LoVo (cell line): Measurements from ENCODE around the gene SLC45A2.
"Not testable (repeated sequence)": the region's sequence is repeated elsewhere in the genome, so short reads cannot be mapped to it uniquely, and the experiment has no call there.

Source experiments
- DNase-seq: peaks from one replicate; pipeline ENCODE4 v3.0.0-alpha.2; 2016; ENCODE audit warnings: low spot score

SLC45A2 gene

DNA sequence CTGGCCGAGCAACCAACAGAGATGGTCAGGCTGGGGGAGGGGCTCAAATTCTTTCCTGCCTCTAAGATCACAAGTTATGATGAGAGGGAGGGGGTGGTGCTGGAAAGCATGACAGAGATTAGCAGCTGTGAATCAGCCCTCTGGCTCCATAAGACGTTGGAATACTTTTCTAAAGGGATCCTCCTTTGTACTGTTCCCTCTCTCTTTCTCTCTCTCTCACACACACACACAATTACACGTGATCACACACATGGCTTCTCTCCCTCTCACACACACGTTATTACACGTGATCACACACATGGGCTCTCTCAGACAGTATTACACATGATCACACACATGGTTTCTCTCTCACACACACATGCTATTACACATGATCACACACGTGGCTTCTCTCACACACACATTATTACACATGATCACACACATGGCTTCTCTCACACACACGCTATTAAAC is at the start of gene SLC45A2:
TSS of gene SLC45A2 (minus strand) at position 23 of the 454 bp plus-strand sequence. CDS start 110 bp downstream, outside the sequence.
- no peak for DNase-seq

DNA sequence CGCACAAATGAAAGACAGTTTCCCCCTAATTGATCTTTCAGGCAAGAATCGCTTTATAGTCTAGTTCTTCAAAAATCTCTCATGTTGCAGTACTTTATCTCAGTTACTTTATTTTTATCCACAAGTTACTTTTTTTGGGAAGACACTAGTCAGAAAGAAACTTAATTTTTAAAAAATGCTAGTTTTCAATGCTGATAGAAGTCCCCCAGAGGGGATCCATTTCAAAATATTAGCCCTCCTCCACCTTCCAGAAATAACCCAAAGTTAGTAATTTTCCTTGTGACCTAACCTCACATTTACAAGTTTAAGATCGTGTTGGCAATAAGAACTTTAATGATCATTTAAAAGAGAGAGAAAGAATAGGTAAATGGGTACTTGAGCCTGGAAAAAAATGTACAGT is 47.5 kb upstream of the SLC45A2 start:
- DNase-seq: no peak

- no peak for DNase-seq
Observed at GRCh38 chr5:34031117-34031516, 46.6 kb upstream of the SLC45A2 start.

- DNase-seq: not testable (repeated sequence)
Observed at GRCh38 chr5:34030585-34030984, 46.1 kb upstream of the SLC45A2 start.

DNA sequence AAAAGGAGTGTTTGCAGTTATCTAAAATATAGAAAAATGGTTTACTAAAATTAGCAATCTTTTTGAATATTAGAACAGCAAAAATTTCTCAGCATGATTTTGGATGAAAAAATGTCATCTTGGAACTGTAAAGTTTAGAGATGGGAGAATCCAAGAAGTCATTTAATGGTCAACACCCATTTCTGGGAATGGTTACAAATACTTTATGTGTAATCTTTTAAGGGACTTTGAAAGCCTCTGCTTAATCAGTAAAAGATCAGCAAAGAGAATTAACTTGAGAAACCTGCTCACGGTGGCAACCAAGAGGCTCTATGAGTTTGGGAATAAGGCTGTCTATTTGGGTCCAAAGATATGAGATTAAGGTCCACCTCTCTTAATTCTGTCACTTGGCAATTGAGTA is 45.6 kb upstream of the SLC45A2 start:
- DNase-seq: no peak

GRCh38 chr5:34028349-34028748 is 43.9 kb upstream of the SLC45A2 start:
- no peak for DNase-seq

GRCh38 chr5:34026089-34026761 is 41.7 kb upstream of the SLC45A2 start:
- no peak for DNase-seq

DNA sequence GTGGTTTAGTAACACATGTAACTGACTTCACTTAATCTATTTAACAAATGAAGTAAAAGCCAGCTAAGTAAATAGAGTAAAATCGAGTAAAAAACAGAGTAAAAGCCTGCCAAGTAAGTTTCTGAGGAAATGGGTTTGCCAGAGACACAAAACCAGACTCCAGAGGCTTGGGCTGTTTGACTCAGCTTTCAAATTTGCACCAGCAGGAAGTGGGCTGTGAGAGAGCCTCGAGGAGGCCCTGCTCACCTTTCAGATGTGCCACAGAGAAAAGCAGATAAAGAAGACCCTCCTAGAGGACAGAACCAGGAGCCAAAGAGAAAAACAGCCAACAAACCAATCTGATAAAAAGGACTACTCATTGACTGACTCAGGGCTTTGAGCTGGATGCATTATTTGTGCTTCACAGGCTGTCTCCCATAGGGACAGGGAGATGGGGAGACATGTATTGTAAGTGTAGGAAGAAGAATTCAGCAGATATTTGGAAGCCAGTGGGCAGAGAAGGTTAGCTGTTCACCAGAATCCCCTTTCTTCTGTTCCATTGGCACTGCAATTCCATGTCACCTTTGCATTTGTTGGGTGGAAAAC is 37.7 kb upstream of the SLC45A2 start:
- DNase-seq: no peak

DNA sequence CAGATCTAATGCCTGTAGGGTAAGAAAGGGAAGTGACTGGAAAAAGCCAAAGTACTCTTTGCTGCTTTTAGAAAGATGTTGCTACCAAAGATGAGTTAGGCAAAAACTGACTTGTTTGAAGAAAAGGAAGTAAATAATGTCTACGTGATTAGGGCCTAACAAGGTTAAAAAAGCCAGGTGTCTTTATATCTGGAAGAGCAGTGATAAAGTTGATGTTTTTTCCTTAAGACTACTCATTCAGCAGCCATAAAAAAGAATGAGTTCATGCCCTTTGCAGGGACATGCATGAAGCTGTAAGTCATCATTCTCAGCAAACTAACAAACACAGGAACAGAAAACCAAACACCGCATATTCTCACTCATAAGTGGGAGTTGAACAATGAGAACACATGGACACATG is 36.8 kb upstream of the SLC45A2 start:
- DNase-seq: no peak

GRCh38 chr5:34020726-34021125 is 36.2 kb upstream of the SLC45A2 start:
- DNase-seq: no peak

- no peak for DNase-seq
Observed at GRCh38 chr5:34017254-34017653, 32.8 kb upstream of the SLC45A2 start.

GRCh38 chr5:34016750-34017149 is 32.3 kb upstream of the SLC45A2 start:
- no peak for DNase-seq

GRCh38 chr5:34016222-34016621 is 31.7 kb upstream of the SLC45A2 start:
- no peak for DNase-seq

DNA sequence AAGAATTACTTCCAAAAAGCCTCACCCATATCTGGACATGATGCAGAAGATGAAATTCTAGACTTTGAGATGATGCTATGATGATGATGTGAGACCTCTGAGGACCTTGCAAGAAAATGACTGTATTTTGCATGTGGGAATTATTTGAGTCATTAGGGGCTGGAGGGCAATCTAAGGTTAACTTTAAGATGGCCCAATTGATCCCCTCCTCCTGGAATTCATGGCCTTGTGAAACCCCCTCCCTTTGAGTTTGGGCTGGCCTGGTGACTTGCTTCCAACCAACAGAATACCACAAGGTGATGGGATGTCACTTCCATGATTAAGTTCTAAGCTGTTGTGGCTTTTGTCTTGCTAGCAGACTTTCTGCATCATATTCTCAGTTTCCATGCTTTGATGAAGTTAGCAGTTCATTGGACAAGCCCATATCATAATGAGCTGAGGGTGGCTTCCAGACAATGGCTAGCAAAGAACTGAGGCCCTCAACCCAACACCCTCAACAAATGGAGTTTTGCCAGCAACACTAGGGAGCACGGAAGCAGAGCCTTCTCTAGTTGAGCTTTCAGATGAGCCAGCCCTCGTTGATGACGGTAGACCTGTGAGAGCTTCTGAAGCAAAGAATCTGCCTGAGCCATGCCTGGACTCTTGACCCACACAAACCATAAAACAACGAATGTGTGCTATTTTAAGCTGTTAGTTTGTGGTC is 30.8 kb upstream of the SLC45A2 start:
- no peak for DNase-seq

- no peak for DNase-seq
Observed at GRCh38 chr5:34014626-34015025, 30.1 kb upstream of the SLC45A2 start.

DNA sequence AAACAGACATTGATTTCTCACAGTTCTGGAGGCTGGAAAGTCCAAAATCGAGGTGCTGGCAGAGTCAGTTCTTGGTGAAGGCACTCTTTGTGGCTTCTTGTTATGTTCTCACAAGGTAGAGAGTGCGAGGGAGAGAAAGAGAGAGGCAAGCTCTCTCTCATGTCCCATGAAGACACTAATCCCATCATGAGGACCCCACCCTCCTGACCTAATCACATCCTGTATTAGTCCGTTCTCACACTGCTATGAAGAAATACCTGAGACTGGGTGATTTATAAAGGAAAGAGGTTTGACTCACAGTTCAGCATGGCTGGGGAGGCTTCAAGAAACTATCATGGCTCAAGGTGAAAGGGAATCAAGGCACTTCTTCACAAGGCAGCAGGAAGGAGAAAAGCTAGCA is 29.1 kb upstream of the SLC45A2 start:
- DNase-seq: no peak

DNA sequence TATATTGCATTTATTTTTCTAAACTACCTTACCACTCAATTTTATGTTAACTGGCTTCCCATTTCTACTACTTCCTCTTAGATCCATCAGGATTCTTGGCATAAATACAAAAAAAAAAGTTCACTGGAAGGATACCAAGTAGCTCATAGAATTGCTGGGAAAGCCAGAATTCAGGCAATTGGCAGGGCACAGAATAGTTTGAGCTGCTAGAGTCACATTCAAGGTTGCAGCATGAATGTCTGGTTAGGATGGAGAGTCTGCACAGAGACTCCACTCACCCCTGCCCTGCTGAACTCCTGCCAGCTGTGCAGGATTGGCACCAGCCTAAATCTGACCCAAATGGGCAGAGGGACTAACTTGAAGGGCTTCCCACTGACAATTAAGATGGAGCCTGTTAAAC is 28.3 kb upstream of the SLC45A2 start:
- DNase-seq: no peak

GRCh38 chr5:34011536-34011935 is 27.0 kb upstream of the SLC45A2 start:
- DNase-seq: no peak

DNA sequence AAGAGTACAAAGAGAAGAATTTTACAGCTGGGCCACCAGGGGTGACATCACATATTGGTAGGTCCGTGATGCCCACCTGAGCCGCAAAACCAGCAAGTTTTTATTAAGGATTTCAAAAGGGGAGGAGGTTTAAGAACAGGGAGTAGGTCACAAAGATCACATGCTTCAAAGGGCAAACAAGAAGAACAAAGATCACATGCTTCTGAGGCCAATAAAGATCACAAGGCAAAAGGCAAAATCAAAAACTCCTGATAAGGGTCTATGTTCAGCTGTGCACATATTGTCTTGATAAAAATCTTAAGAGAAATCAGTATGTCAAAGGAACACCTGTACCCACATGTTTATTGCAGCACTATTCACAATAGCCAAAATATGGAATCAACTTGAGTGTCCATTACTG is 25.7 kb upstream of the SLC45A2 start:
- not testable (repeated sequence) for DNase-seq

DNA sequence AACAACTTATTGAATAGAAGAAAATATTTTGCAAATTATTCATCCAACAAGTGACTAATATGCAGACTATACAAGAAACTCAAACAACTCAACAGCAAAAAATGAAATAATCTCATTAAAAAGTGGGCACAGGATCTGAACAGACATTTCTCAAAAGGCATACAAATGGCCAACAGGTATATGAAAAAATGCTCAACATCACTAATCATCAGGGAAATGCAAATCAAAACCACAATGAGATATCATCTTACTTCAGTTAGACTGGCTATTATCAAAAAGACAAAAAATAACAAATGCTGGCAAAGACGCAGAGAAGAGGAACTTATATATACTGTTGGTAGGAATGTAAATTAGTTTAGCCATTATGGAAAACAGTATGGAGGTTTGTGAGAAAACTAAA is 25.1 kb upstream of the SLC45A2 start:
- DNase-seq: no peak

- no peak for DNase-seq
Observed at GRCh38 chr5:34008802-34009201, 24.3 kb upstream of the SLC45A2 start.

- peak; percentile 97 for DNase-seq
Observed at GRCh38 chr5:34007621-34008600, 23.4 kb upstream of the SLC45A2 start, which contains the start of gene AMACR. Gene AMACR, minus strand, starts transcription at chr5:34008050. Its CDS starts 31 bp downstream, at chr5:34008019.
